GM23338 (cell line): ENCODE measurements around the gene NOTO. TPM values are rescaled to one million over a fixed set of nuclear protein-coding genes. Genes with fewer than 3 reads are reported as not detected.

Experiments used
- ATAC-seq: fragments of 200-7000 bp; cut with Tn5 transposase; 3 replicates; pipeline ENCODE4 v1.9.1; 2020
- DNase-seq: peaks from one replicate; pipeline ENCODE4 v3.0.0-alpha.2; 2015; ENCODE audit warnings: low spot score
- H2AFZ ChIP-seq: fragments of 200-600 bp; sonication (generic); 2 replicates; pipeline ENCODE4 v1.8.0; 2016; ENCODE audit warnings: antibody characterized with exemption, mild to moderate bottlenecking, moderate library complexity
- H3F3A ChIP-seq: fragments of 200-600 bp; sonication (generic); replicated peaks from 2 replicates; pipeline ENCODE4 v1.8.0; 2017; ENCODE audit warnings: antibody characterized with exemption, mixed run types, low read depth
- H3K27ac ChIP-seq: fragments of 200-600 bp; sonication (generic); 2 replicates; pipeline ENCODE4 v1.6.1; 2016; ENCODE audit warnings: low read depth
- H3K27me3 ChIP-seq: fragments of 200-600 bp; sonication (generic); 2 replicates; pipeline ENCODE4 v1.8.0; 2016; ENCODE audit warnings: mild to moderate bottlenecking, mixed run types, moderate library complexity; ENCODE audit not compliant: insufficient read depth
- H3K36me3 ChIP-seq: fragments of 200-600 bp; sonication (generic); 2 replicates; pipeline ENCODE4 v1.8.0; 2016; ENCODE audit warnings: mild to moderate bottlenecking; ENCODE audit not compliant: insufficient read depth
- H3K4me1 ChIP-seq: fragments of 200-600 bp; sonication (generic); 2 replicates; pipeline ENCODE4 v1.8.0; 2016; ENCODE audit warnings: mild to moderate bottlenecking, moderate library complexity; ENCODE audit not compliant: insufficient read depth
- H3K4me2 ChIP-seq: fragments of 200-600 bp; sonication (generic); 2 replicates; pipeline ENCODE4 v1.7.1; 2017; ENCODE audit warnings: mixed run types
- H3K4me3 ChIP-seq: fragments of 200-600 bp; sonication (generic); 2 replicates; pipeline ENCODE4 v1.6.1; 2016; ENCODE audit warnings: mixed run types
- H3K79me2 ChIP-seq: fragments of 200-600 bp; sonication (generic); replicated peaks from 2 replicates; pipeline ENCODE4 v1.8.0; 2017; ENCODE audit warnings: mild to moderate bottlenecking; ENCODE audit not compliant: insufficient read depth
- H3K9me2 ChIP-seq: fragments of 200-600 bp; sonication (generic); 2 replicates; pipeline ENCODE4 v1.8.0; 2017; ENCODE audit not compliant: insufficient read depth
- H4K20me1 ChIP-seq: fragments of 200-600 bp; sonication (generic); replicated peaks from 2 replicates; pipeline ENCODE4 v1.8.0; 2017; ENCODE audit warnings: mild to moderate bottlenecking; ENCODE audit not compliant: insufficient read depth
- H3K27ac Mint-ChIP-seq: 2 replicates; pipeline ENCODE4 v1.8.0; 2020; ENCODE audit warnings: inconsistent platforms, mild to moderate bottlenecking, moderate library complexity, mixed read lengths
- H3K27me3 Mint-ChIP-seq: 3 replicates; pipeline ENCODE4 v1.8.0; 2022; ENCODE audit warnings: low read depth, mild to moderate bottlenecking, moderate library complexity, mixed read lengths, inconsistent platforms; ENCODE audit not compliant: insufficient read depth, poor library complexity
- H3K36me3 Mint-ChIP-seq: 3 replicates; pipeline ENCODE4 v1.8.0; 2021; ENCODE audit warnings: low read depth, mild to moderate bottlenecking, inconsistent platforms, moderate library complexity, mixed read lengths
- H3K4me1 Mint-ChIP-seq: 3 replicates; pipeline ENCODE4 v1.8.0; 2020; ENCODE audit warnings: mild to moderate bottlenecking, inconsistent platforms, mixed read lengths
- H3K4me3 Mint-ChIP-seq: 3 replicates; pipeline ENCODE4 v1.8.0; 2021; ENCODE audit warnings: moderate library complexity, mild to moderate bottlenecking, inconsistent platforms, mixed read lengths
- H3K9me3 Mint-ChIP-seq: 3 replicates; pipeline ENCODE4 v1.8.0; 2020; ENCODE audit warnings: moderate library complexity, mild to moderate bottlenecking, inconsistent platforms, mixed read lengths
- CREB1 ChIP-seq: fragments of 250-450 bp; sonication (Bioruptor Pico); IDR thresholded peaks from 2 replicates; pipeline ENCODE4 v1.5.0; 2020; ENCODE audit warnings: low read depth, mild to moderate bottlenecking, moderate library complexity
- ETS1 ChIP-seq: IDR thresholded peaks from 2 replicates; pipeline ENCODE4 v1.6.1; 2016; ENCODE audit warnings: antibody characterized with exemption
- EZH2 ChIP-seq: fragments of 200-600 bp; sonication (generic); IDR thresholded peaks from one replicate; pipeline ENCODE4 v1.8.0; 2017; ENCODE audit warnings: antibody characterized with exemption, mild to moderate bottlenecking, low read depth; ENCODE audit not compliant: unreplicated experiment
- EZH2phosphoT487 ChIP-seq: fragments of 200-600 bp; sonication (generic); IDR thresholded peaks from one replicate; pipeline ENCODE4 v1.8.1; 2018; ENCODE audit warnings: antibody characterized with exemption; ENCODE audit not compliant: unreplicated experiment
- JUNB ChIP-seq: IDR thresholded peaks from one replicate; pipeline ENCODE4 v1.6.1; 2016; ENCODE audit warnings: antibody characterized with exemption; ENCODE audit not compliant: unreplicated experiment
- NANOG ChIP-seq: IDR thresholded peaks from 2 replicates; pipeline ENCODE4 v1.6.1; 2016; ENCODE audit warnings: antibody characterized with exemption, borderline replicate concordance
- POLR2AphosphoS5 ChIP-seq: IDR thresholded peaks from 2 replicates; pipeline ENCODE4 v1.6.1; 2016; ENCODE audit warnings: antibody characterized with exemption, low read depth
- STAT1 ChIP-seq: IDR thresholded peaks from one replicate; pipeline ENCODE4 v1.6.1; 2016; ENCODE audit warnings: antibody characterized with exemption; ENCODE audit not compliant: unreplicated experiment
- ZNF114 ChIP-seq: fragments of 250-450 bp; sonication (Bioruptor Pico); IDR thresholded peaks from 2 replicates; pipeline ENCODE4 v1.5.0; 2020; ENCODE audit warnings: mild to moderate bottlenecking, moderate library complexity
- ZNF331 ChIP-seq: fragments of 250-450 bp; sonication (Bioruptor Pico); IDR thresholded peaks from 2 replicates; pipeline ENCODE4 v1.5.0; 2020; ENCODE audit warnings: low read depth, mild to moderate bottlenecking, moderate library complexity
- polyA plus RNA-seq: library from polyadenylated mRNA; unstranded; fragments of >200 nt; fragmentation: Nextera tagmentation; extraction: Ambion mirVana; gene quantifications from 2 replicates; pipeline ENCODE4 v1.2.1, GENCODE V29; 2016
- total RNA-seq: library from RNA; depleted of rRNA; stranded (reverse); fragments of >200 nt; shearing (Covaris generic); gene quantifications from 2 replicates; pipeline ENCODE4 v1.2.3, GENCODE V29; 2014
- TF ChIP-seq, protein P1 (sequence below): IDR thresholded peaks from one replicate; pipeline ENCODE4 v1.6.1; 2018; ENCODE audit warnings: antibody characterized with exemption; ENCODE audit not compliant: unreplicated experiment
- TF ChIP-seq, protein P2 (sequence below): fragments of 250-450 bp; sonication (Bioruptor Pico); IDR thresholded peaks from 2 replicates; pipeline ENCODE4 v1.5.0; 2020; ENCODE audit warnings: mild to moderate bottlenecking, moderate library complexity
- TF ChIP-seq, protein P3 (sequence below), 2 experiments: fragments of 200-600 bp in 1 of 2; sonication (generic) in 1 of 2; conservative IDR thresholded peaks; 2 replicates each; pipeline versions ENCODE4 v1.5.1 to v1.6.1; 2016 to 2017; ENCODE audit warnings: antibody characterized with exemption in 2 of 2, low read depth in 2 of 2, mild to moderate bottlenecking in 2 of 2, moderate library complexity in 1 of 2

The NOTO gene
- total and polyA plus RNA-seq, 2 experiments from 2014 or later: 0.06 to 0.73 TPM

- DNase-seq (peak; percentile 70), ATAC-seq (peak; percentile 48)
- Histone ChIP-seq H3K27ac (no peak overlapping the region), H4K20me1 (no peaks in the 10 kb centered on the region), H3K9me2 (no peaks in the 10 kb centered on the region), H3K36me3 (no peaks in the 10 kb centered on the region), H3K4me3 (peak overlapping the region; percentile 83), H3K79me2 (no peaks in the 10 kb centered on the region), H3K4me1 (peaks cover 17% of the 10 kb centered on the region), H3F3A (peaks cover 3% of the 10 kb centered on the region; the same call in 1 of the 2 replicates), H3K27me3 (peaks cover 86% of the 10 kb centered on the region), H3K4me2 (peak overlapping the region; percentile 93), H2AFZ (peak overlapping the region; percentile 98; the same call in 1 of the 2 replicates)
- peaks cover 57% of the 10 kb centered on the region for H3K27me3 Mint-ChIP-seq
- H3K4me1 Mint-ChIP-seq: peaks cover 27% of the 10 kb centered on the region
- no peak for TF ChIP-seq NANOG
- no peak for TF ChIP-seq EZH2phosphoT487
- TF ChIP-seq STAT1: no peak
- no peak for TF ChIP-seq ZNF114
- TF ChIP-seq ZNF331 (CRISPR knock-in tag): no peak
- no peak for TF ChIP-seq EZH2
- TF ChIP-seq CREB1 (CRISPR knock-in tag): no peak
- TF ChIP-seq, protein P1, sequence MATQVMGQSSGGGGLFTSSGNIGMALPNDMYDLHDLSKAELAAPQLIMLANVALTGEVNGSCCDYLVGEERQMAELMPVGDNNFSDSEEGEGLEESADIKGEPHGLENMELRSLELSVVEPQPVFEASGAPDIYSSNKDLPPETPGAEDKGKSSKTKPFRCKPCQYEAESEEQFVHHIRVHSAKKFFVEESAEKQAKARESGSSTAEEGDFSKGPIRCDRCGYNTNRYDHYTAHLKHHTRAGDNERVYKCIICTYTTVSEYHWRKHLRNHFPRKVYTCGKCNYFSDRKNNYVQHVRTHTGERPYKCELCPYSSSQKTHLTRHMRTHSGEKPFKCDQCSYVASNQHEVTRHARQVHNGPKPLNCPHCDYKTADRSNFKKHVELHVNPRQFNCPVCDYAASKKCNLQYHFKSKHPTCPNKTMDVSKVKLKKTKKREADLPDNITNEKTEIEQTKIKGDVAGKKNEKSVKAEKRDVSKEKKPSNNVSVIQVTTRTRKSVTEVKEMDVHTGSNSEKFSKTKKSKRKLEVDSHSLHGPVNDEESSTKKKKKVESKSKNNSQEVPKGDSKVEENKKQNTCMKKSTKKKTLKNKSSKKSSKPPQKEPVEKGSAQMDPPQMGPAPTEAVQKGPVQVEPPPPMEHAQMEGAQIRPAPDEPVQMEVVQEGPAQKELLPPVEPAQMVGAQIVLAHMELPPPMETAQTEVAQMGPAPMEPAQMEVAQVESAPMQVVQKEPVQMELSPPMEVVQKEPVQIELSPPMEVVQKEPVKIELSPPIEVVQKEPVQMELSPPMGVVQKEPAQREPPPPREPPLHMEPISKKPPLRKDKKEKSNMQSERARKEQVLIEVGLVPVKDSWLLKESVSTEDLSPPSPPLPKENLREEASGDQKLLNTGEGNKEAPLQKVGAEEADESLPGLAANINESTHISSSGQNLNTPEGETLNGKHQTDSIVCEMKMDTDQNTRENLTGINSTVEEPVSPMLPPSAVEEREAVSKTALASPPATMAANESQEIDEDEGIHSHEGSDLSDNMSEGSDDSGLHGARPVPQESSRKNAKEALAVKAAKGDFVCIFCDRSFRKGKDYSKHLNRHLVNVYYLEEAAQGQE: no peak
- TF ChIP-seq ETS1: no peak
- TF ChIP-seq, protein P2, sequence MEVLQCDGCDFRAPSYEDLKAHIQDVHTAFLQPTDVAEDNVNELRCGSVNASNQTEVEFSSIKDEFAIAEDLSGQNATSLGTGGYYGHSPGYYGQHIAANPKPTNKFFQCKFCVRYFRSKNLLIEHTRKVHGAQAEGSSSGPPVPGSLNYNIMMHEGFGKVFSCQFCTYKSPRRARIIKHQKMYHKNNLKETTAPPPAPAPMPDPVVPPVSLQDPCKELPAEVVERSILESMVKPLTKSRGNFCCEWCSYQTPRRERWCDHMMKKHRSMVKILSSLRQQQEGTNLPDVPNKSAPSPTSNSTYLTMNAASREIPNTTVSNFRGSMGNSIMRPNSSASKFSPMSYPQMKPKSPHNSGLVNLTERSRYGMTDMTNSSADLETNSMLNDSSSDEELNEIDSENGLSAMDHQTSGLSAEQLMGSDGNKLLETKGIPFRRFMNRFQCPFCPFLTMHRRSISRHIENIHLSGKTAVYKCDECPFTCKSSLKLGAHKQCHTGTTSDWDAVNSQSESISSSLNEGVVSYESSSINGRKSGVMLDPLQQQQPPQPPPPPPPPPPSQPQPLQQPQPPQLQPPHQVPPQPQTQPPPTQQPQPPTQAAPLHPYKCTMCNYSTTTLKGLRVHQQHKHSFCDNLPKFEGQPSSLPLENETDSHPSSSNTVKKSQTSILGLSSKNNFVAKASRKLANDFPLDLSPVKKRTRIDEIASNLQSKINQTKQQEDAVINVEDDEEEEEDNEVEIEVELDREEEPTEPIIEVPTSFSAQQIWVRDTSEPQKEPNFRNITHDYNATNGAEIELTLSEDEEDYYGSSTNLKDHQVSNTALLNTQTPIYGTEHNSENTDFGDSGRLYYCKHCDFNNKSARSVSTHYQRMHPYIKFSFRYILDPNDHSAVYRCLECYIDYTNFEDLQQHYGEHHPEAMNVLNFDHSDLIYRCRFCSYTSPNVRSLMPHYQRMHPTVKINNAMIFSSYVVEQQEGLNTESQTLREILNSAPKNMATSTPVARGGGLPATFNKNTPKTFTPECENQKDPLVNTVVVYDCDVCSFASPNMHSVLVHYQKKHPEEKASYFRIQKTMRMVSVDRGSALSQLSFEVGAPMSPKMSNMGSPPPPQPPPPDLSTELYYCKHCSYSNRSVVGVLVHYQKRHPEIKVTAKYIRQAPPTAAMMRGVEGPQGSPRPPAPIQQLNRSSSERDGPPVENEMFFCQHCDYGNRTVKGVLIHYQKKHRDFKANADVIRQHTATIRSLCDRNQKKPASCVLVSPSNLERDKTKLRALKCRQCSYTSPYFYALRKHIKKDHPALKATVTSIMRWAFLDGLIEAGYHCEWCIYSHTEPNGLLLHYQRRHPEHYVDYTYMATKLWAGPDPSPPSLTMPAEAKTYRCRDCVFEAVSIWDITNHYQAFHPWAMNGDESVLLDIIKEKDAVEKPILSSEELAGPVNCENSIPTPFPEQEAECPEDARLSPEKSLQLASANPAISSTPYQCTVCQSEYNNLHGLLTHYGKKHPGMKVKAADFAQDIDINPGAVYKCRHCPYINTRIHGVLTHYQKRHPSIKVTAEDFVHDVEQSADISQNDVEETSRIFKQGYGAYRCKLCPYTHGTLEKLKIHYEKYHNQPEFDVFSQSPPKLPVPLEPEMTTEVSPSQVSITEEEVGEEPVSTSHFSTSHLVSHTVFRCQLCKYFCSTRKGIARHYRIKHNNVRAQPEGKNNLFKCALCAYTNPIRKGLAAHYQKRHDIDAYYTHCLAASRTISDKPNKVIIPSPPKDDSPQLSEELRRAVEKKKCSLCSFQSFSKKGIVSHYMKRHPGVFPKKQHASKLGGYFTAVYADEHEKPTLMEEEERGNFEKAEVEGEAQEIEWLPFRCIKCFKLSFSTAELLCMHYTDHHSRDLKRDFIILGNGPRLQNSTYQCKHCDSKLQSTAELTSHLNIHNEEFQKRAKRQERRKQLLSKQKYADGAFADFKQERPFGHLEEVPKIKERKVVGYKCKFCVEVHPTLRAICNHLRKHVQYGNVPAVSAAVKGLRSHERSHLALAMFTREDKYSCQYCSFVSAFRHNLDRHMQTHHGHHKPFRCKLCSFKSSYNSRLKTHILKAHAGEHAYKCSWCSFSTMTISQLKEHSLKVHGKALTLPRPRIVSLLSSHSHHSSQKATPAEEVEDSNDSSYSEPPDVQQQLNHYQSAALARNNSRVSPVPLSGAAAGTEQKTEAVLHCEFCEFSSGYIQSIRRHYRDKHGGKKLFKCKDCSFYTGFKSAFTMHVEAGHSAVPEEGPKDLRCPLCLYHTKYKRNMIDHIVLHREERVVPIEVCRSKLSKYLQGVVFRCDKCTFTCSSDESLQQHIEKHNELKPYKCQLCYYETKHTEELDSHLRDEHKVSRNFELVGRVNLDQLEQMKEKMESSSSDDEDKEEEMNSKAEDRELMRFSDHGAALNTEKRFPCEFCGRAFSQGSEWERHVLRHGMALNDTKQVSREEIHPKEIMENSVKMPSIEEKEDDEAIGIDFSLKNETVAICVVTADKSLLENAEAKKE (CRISPR knock-in tag): no peak
- TF ChIP-seq POLR2AphosphoS5: no peak
- no peak for TF ChIP-seq JUNB
- TF ChIP-seq, protein P3, sequence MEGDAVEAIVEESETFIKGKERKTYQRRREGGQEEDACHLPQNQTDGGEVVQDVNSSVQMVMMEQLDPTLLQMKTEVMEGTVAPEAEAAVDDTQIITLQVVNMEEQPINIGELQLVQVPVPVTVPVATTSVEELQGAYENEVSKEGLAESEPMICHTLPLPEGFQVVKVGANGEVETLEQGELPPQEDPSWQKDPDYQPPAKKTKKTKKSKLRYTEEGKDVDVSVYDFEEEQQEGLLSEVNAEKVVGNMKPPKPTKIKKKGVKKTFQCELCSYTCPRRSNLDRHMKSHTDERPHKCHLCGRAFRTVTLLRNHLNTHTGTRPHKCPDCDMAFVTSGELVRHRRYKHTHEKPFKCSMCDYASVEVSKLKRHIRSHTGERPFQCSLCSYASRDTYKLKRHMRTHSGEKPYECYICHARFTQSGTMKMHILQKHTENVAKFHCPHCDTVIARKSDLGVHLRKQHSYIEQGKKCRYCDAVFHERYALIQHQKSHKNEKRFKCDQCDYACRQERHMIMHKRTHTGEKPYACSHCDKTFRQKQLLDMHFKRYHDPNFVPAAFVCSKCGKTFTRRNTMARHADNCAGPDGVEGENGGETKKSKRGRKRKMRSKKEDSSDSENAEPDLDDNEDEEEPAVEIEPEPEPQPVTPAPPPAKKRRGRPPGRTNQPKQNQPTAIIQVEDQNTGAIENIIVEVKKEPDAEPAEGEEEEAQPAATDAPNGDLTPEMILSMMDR (conservative IDR thresholded peaks at IDR 0.05; ENCODE audit: low read depth in 2 of 2): no peak
- no peaks in the 10 kb centered on the region for H3K36me3 Mint-ChIP-seq
- H3K4me3 Mint-ChIP-seq: peak overlapping the region; percentile 86
- H3K9me3 Mint-ChIP-seq: no peaks in the 10 kb centered on the region; the same call in 2 of the 3 replicates
- no peak overlapping the region for H3K27ac Mint-ChIP-seq
Observed at GRCh38 chr2:73177645-73178255, 24.6 kb upstream of the NOTO start.
